A673 (cell line): Measurements from ENCODE around the gene RAET1E. TPM values are rescaled to one million over a fixed set of nuclear protein-coding genes. Genes with fewer than 3 reads are reported as not detected.
"Not testable (repeated sequence)": the region's sequence is repeated elsewhere in the genome, so short reads cannot be mapped to it uniquely, and the experiment has no call there.

Experiments
- Bru-seq: library from RNA; stranded (reverse); fragments of 400-500 nt; gene quantifications from one replicate; lab custom pipeline; 2021; lab: Mats Ljungman, UMichigan
- BruChase-seq, 2 experiments: library from RNA; stranded (reverse); fragments of 400-500 nt; gene quantifications; one replicate each; lab custom pipeline; 2021; lab: Mats Ljungman, UMichigan
- BruUV-seq: library from RNA; stranded (reverse); fragments of 400-500 nt; replicated peaks from 2 replicates; lab custom pipeline; 2021; lab: Mats Ljungman, UMichigan
- CTCF ChIA-PET: fragments of 300-600 bp; sonication (Branson Sonifier 250); formaldehyde crosslinking; loops from one replicate; lab custom pipeline; 2022; ENCODE audit warnings: antibody characterized with exemption; lab: Charles Lee
- POLR2A ChIA-PET: fragments of 300-600 bp; sonication (Branson Sonifier 250); formaldehyde crosslinking; loops from one replicate; lab custom pipeline; 2022; ENCODE audit warnings: antibody characterized with exemption; ENCODE audit not compliant: low non-redundant PET; lab: Charles Lee
- DNase-seq: peaks from one replicate; pipeline ENCODE4 v3.0.0-alpha.2; 2015; ENCODE audit warnings: low spot score
- H3K27ac ChIP-seq: fragments of 200-600 bp; sonication (generic); 2 replicates; pipeline ENCODE4 v1.5.1; 2016; ENCODE audit warnings: mixed run types, low read depth, mild to moderate bottlenecking, mixed read lengths, antibody characterized with exemption, low read length; ENCODE audit not compliant: poor library complexity, severe bottlenecking
- H3K27me3 ChIP-seq: fragments of 200-600 bp; sonication (generic); replicated peaks from 2 replicates; pipeline ENCODE4 v1.6.1; 2017; ENCODE audit warnings: mixed run types, low read depth, mild to moderate bottlenecking, mixed read lengths, antibody characterized with exemption, low read length; ENCODE audit not compliant: insufficient read depth, poor library complexity
- H3K36me3 ChIP-seq: fragments of 200-600 bp; sonication (generic); 2 replicates; pipeline ENCODE4 v1.6.1; 2016; ENCODE audit warnings: mixed run types, mild to moderate bottlenecking, mixed read lengths, antibody characterized with exemption, low read length; ENCODE audit not compliant: insufficient read depth, poor library complexity, severe bottlenecking
- H3K4me1 ChIP-seq: fragments of 200-600 bp; sonication (generic); 2 replicates; pipeline ENCODE4 v1.6.1; 2017; ENCODE audit warnings: mixed run types, mild to moderate bottlenecking, mixed read lengths, antibody characterized with exemption, low read length; ENCODE audit not compliant: insufficient read depth, poor library complexity, severe bottlenecking
- H3K4me3 ChIP-seq: fragments of 200-600 bp; sonication (generic); 2 replicates; pipeline ENCODE4 v1.5.1; 2016; ENCODE audit warnings: low read depth, mixed run types, mild to moderate bottlenecking, mixed read lengths, low read length; ENCODE audit not compliant: poor library complexity, severe bottlenecking
- H3K9me3 ChIP-seq: fragments of 200-600 bp; sonication (generic); 2 replicates; pipeline ENCODE4 v1.6.1; 2016; ENCODE audit warnings: mixed run types, low read depth, mild to moderate bottlenecking, mixed read lengths, antibody characterized with exemption, low read length; ENCODE audit not compliant: poor library complexity, severe bottlenecking
- EZH2 ChIP-seq: fragments of 200-600 bp; sonication (generic); IDR thresholded peaks from 2 replicates; pipeline ENCODE4 v1.6.1; 2017; ENCODE audit warnings: borderline replicate concordance, low read depth, mild to moderate bottlenecking, mixed read lengths, antibody characterized with exemption, low read length; ENCODE audit not compliant: poor library complexity, severe bottlenecking
- intact Hi-C: fragments of 100-400 bp; cut with micrococcal nuclease; formaldehyde crosslinking; loops from one replicate; pipeline ENCODE4 v1.10.0; 2022; ENCODE audit not compliant: unreplicated experiment
- long read RNA-seq: library from polyadenylated mRNA; stranded (forward); transcript quantifications from one replicate; pipeline ENCODE4 v2.0.0, GENCODE V29; 2022
- total RNA-seq: library from RNA; stranded (reverse); gene quantifications from 2 replicates; pipeline ENCODE4 v1.2.3, GENCODE V29; 2021
- TF ChIP-seq, protein P1 (sequence below): fragments of 300-800, 200-600 bp; sonication (generic); conservative IDR thresholded peaks from 2 replicates; pipeline ENCODE4 v1.5.1; 2017; ENCODE audit warnings: low read depth, mild to moderate bottlenecking, antibody characterized with exemption, low read length, moderate library complexity, mixed read lengths

The RAET1E gene
- total RNA-seq (0.92 and 3.2 TPM in 2 replicates), Bru-seq, nascent RNA (percentile 45 among the genes with signal in this experiment), BruChase-seq, experiment 1, labeled RNA remaining after a 2-hour chase (percentile 46 among the genes with signal in this experiment), BruChase-seq, experiment 2, labeled RNA remaining after a 6-hour chase (percentile 61 among the genes with signal in this experiment)
- long read RNA-seq, result 0 reads

DNA sequence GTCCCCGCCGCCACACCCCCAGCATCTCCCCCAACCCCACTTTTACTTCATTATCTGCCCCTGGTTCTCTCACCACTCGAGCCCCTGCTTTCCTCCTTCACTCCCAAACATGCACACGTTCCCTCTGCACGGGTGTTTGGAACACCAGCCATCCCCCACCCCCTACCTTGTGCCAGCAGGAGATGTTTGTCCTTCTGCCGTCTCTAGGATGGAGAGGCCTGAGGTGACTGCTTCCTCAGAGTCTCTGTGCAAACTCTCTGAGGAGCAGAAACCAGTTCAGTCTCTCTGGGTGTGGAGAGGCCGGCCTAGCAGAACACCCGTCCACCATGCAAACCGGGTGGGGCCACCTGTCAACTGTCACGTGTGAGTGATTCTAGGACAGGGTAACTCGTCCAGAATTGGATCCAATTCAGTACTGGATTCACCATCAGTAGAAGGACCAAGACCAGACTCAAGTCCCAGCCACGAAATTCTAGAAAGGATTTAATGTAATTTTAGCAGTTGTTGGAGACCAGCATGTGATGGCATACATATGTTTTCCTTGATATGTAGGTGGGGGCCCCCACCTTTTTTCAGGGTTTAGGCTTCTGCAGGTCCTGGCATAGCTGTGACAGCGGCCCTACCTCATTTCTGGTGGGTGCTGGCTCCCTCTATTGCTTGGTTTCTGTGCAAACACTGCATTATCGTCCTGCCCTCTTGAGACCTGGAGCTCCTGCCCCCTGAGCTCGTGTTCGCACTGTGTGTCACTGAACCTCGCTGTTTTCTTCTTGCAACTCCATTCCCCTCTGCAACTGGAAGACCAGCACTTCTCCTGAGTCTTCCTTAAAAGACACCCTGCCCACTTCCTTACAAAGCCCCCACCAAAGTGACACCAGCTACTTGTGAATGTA, at the start of gene RAET1E:
Gene RAET1E, minus strand, starts transcription at position 259 of the 890 bp plus-strand sequence. CDS start 7,212 bp downstream, outside the sequence.
- ChIA-PET CTCF (no interaction called here), POLR2A (no interaction called here)
- no peak within 1 kb of the TSS for H3K4me3 ChIP-seq
- H3K4me1 ChIP-seq, result peaks cover 19% of the 10 kb centered on the region
- no peaks in the 10 kb centered on the region for H3K27me3 ChIP-seq
- no peaks in the 10 kb centered on the region for H3K9me3 ChIP-seq
- intact Hi-C loops, result no loop called here
- no TSS peak for BruUV-seq
- TF ChIP-seq EZH2, result no peak
- TF ChIP-seq, protein P1, sequence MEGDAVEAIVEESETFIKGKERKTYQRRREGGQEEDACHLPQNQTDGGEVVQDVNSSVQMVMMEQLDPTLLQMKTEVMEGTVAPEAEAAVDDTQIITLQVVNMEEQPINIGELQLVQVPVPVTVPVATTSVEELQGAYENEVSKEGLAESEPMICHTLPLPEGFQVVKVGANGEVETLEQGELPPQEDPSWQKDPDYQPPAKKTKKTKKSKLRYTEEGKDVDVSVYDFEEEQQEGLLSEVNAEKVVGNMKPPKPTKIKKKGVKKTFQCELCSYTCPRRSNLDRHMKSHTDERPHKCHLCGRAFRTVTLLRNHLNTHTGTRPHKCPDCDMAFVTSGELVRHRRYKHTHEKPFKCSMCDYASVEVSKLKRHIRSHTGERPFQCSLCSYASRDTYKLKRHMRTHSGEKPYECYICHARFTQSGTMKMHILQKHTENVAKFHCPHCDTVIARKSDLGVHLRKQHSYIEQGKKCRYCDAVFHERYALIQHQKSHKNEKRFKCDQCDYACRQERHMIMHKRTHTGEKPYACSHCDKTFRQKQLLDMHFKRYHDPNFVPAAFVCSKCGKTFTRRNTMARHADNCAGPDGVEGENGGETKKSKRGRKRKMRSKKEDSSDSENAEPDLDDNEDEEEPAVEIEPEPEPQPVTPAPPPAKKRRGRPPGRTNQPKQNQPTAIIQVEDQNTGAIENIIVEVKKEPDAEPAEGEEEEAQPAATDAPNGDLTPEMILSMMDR, result 0 out of 2 replicates have a peak, but pooled peaks have one; percentile 29
- H3K27ac ChIP-seq, result no peak within 1 kb of the TSS
- peak; percentile 32 for DNase-seq
- no peaks in the 10 kb centered on the region for H3K36me3 ChIP-seq

GRCh38 chr6:149947533-149947932, 49.6 kb upstream of the RAET1E start:
- CTCF ChIA-PET, result not testable (repeated sequence)

DNA sequence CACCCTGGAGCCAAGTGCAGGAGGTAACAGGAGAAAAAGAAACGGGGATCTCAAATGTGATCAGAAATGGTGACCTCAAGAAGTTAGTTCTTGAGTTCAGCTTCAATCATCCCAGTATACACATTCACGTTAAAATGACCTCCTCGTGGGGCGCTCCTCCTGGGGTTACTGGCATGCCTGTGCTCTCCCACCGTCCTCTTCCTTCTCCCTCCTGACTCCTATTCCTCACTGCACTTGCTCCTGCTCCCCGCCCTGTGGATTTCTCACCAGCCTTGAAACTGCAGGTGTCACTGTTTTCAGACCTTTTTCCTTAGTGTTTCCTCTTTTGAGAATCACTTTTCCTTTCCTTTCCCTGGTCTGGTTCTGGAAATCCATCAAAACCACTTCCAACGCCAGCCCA, 48.7 kb upstream of the RAET1E start:
- H3K27ac ChIP-seq, BruUV-seq, intact Hi-C loops, POLR2A ChIA-PET, H3K36me3 ChIP-seq, H3K27me3 ChIP-seq, CTCF ChIA-PET, DNase-seq, H3K9me3 ChIP-seq, H3K4me1 ChIP-seq, H3K4me3 ChIP-seq: not testable (repeated sequence)

More at GRCh38 chr6:149947533-149947932, 49.6 kb upstream of the RAET1E start:
- H3K9me3 ChIP-seq, DNase-seq, H3K4me3 ChIP-seq, H3K27me3 ChIP-seq, H3K36me3 ChIP-seq, H3K4me1 ChIP-seq, H3K27ac ChIP-seq, intact Hi-C loops, BruUV-seq, POLR2A ChIA-PET: not testable (repeated sequence)

- H3K9me3 ChIP-seq, intact Hi-C loops, CTCF ChIA-PET, POLR2A ChIA-PET, DNase-seq, H3K4me1 ChIP-seq, H3K36me3 ChIP-seq, BruUV-seq, H3K27me3 ChIP-seq, H3K4me3 ChIP-seq, H3K27ac ChIP-seq: not testable (repeated sequence)
These were observed 47.4 kb upstream of the RAET1E start for GRCh38 chr6:149945276-149945675.

DNA sequence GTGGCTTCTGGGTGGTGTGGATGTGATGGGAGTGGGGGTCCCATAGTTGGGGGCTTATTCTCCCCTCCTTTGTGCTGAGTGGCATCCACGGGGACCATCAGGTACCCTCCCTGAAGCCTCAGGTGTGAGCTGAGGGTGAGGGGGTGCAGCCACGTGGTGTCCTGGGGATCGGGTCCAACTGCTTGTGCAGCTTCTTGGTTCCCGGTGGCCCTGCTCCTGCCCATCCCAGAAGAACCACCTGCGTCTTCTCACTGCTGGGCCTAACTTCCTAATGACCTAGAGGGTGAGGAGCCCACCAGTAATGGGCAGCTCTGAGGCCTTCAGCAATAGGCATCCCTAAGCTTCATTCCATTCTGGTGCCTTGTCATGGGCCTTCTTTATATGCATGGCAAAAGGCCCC, 45.4 kb upstream of the RAET1E start:
- intact Hi-C loops, POLR2A ChIA-PET, H3K4me1 ChIP-seq, H3K27ac ChIP-seq, CTCF ChIA-PET, H3K36me3 ChIP-seq, BruUV-seq, H3K9me3 ChIP-seq, H3K4me3 ChIP-seq, DNase-seq: not testable (repeated sequence)
- peaks cover 17% of the 10 kb centered on the region for H3K27me3 ChIP-seq
